GM21576 (cell line): Measurements from ENCODE around the gene CTSD.

Experiments
- ATAC-seq: cut with Tn5 transposase; IDR thresholded peaks from one replicate; pipeline ENCODE4 v1.9.1; 2021; ENCODE audit warnings: mild to moderate bottlenecking, moderate library complexity; ENCODE audit not compliant: unreplicated experiment

The CTSD gene

GRCh38 chr11:1782831-1783724, 19.4 kb upstream of the CTSD start:
- ATAC-seq = no peak

GRCh38 chr11:1782031-1782590, 18.4 kb upstream of the CTSD start:
- ATAC-seq = no peak

- ATAC-seq = no peak
Observed at GRCh38 chr11:1781593-1781975, 17.9 kb upstream of the CTSD start.

GRCh38 chr11:1780700-1781592, 17.2 kb upstream of the CTSD start:
- no peak for ATAC-seq

GRCh38 chr11:1779806-1780699, 16.3 kb upstream of the CTSD start:
- ATAC-seq = no peak

GRCh38 chr11:1779034-1779805, 15.5 kb upstream of the CTSD start:
- ATAC-seq = no peak

- ATAC-seq = no peak
Observed at GRCh38 chr11:1778141-1778911, 14.6 kb upstream of the CTSD start.

- no peak for ATAC-seq
Observed at GRCh38 chr11:1777737-1778136, 14.0 kb upstream of the CTSD start.

GRCh38 chr11:1776944-1777715, 13.4 kb upstream of the CTSD start:
- ATAC-seq = no peak

- ATAC-seq = no peak
Observed at GRCh38 chr11:1776331-1776851, 12.7 kb upstream of the CTSD start.

GRCh38 chr11:1774886-1775285, 11.2 kb upstream of the CTSD start:
- no peak for ATAC-seq

- ATAC-seq = no peak
Observed at GRCh38 chr11:1773994-1774550, 10.3 kb upstream of the CTSD start.

- no peak for ATAC-seq
Observed at GRCh38 chr11:1773131-1773993, 9.6 kb upstream of the CTSD start.

GRCh38 chr11:1772270-1773130, 8.8 kb upstream of the CTSD start:
- ATAC-seq = no peak

GRCh38 chr11:1771700-1772099, 8.0 kb upstream of the CTSD start:
- no peak for ATAC-seq

GRCh38 chr11:1771273-1771672, 7.5 kb upstream of the CTSD start:
- ATAC-seq = no peak
